SW480 (cell line): Measurements from ENCODE around the gene DDX1.

Source experiments
- DNase-seq: peaks from one replicate; pipeline ENCODE4 v3.0.0-alpha.2; 2016; ENCODE audit warnings: low spot score

The DDX1 gene

DNA sequence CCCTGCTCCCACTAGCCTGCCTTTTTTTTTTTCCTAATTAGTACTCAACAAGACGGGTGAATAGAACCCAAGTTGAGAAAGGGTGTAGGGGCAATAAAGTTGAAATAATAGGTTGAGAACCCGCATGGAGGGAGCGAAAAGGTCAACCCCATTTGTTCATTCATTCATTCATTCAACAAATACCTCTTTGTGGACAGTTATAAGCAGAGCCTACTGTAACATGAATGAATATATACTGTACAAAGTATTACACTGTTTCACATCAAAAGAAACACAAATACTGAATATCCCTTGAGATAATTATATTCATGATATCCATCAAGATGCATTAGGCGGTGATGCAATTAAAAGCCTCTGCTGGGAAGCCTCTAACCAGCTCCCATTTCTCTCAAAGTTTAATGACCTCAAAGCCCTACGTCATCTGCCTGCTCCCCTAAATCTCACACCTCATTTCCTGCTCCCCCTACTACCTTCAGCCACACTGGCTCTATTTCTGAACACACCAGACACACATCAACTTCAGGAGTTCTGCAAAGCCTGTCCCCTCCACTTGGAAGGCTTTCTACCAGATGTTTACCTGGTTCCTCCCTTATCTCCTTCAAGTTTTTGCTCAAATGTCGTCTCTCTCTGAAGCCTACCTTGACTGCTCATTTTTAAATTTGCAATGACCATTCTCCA lies 29.2 kb upstream of the DDX1 start:
- no peak for DNase-seq

DNA sequence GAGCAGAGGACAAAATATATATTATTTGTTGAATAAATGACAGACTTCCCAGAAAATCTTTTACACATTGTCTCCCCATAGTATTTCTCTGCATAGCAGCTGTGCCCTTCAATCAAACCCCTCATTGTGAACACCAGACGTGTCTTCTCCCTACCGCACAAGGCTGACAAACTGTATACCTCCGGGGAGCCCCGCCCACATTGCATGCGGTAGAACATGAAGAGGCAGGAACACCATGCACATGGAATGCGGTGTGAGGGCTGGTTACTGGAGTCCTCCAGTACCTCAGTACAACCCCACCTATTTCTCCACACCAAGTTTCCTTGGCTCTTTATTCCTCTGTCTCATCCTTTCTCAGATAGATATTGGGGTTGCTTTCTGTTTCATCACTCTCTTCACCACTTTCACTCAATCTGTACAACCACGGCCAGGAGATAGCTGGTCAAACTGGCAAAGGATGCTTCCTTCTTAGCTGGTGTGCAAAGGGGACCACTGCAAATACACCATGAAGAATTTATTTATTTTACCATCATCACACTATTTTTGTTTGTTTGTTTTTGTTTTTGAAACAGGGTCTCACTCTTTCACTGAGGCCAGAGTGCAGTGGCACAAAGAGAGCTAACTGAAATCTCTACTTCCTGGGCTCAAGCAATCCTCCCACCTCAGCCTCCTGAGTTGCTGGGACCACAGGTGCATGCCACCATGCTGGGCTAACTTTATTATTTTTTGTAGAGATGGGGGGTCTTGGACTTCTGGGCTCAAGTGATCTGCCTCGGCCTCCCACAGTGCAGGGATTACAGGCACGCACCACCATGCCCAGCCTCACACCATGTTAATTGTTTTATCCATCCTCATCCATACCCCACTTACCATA lies 28.2 kb upstream of the DDX1 start:
- DNase-seq = peak; percentile 15

DNA sequence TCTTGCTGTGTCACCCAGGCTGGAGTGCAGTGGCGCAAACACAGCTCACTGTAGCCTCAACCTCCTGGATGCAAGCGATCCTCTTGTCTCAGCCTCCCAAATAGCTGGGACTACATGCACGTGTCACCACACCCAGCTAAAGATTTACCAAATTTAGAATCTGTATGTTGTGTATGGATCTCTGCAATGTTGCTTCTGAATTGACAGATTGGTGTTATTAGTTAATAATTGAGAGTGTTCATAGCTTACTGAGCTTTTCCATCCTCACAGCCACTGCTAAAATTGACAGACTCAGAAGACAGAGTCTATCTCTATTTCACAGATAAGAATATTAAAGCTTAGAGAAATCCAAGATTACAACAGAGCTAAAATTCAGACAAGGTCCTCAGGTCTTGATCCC lies 26.3 kb upstream of the DDX1 start:
- DNase-seq = no peak

DNA sequence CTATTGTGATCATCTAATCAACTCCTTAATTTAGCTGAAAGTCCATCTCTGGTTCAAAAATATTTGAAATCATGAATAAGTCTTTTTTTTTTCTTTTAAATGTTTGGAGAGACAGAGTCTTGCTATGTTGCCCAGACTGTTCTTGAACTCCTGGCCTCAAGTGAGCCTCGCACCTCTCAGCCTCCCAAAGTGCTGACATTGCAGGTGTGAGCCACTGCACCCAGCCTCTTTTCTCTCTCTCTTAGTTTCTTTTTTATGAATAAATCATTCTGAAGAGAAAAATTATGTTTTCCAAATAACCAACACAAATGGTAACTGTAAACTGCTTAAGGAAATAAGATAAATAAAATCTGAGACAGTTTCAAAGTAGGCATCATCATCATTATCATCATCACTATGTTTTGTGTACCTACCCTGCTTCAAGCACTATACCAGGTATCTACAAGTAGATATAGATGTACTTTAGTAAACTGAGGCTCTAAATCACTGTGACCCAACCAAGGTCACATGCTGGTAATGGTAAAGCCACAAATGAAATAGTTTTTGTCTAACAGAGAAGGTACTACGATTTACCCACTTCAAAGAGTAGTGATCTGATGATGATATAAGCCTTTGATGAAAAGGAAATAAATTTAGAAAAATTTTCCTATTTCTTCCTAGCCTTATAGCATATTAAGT lies 25.5 kb upstream of the DDX1 start:
- no peak for DNase-seq

DNA sequence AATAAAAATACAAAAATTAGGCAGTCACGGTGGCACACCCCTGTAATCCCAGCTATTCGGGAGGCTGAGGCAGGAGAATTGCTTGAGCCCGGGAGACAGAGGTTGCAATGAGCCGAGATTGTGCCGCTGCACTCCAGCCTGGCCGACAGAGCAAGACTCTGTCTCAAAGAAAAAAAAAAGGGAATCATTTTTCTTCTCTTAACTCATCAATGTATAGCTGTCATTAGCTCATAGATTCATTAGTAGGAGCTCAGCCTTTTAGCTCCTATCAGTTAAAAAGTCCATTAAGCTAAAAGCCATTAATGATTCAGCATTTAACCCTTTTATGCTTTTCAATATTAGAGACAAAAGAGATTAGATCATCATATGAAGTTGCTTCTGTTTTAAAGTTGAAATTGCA lies 24.8 kb upstream of the DDX1 start:
- DNase-seq = no peak

DNA sequence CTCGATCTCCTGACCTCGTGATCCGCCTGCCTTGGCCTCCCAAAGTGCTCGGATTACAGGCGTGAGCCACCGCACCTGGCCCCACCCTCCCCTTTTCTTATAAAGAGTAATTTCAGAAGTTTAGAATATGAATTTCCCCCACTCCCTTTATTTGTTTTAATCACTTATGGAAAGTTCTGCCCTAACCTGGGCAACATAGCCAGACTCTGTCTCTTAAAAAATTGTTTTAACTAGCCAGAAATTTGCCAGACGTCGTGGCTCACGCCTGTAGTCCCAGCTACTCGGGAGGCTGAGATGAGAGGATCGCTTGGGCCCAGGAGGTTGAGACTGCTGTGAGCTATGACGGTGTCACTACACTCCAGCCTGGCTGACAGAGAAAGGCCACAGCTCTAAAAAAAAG lies 22.8 kb upstream of the DDX1 start:
- no peak for DNase-seq

DNA sequence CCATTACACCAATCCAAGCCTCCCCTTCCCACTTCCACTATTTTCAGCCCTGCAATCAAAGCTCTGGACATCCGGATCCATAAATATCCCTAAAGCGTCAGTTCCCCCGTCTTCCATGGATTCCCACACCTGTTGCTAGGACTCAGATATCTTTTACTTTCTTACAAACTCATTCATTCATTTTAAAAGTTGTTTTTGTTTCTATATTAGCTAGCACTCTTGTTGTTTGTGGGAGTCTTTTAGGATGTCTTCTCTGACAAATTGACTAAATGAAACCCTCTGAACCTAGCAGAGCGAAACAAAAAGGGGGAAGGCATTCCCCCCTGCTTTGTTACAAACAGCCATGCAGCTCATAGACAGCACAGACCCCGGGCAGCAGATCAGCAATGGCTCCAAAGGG lies 21.6 kb upstream of the DDX1 start:
- DNase-seq = no peak

DNA sequence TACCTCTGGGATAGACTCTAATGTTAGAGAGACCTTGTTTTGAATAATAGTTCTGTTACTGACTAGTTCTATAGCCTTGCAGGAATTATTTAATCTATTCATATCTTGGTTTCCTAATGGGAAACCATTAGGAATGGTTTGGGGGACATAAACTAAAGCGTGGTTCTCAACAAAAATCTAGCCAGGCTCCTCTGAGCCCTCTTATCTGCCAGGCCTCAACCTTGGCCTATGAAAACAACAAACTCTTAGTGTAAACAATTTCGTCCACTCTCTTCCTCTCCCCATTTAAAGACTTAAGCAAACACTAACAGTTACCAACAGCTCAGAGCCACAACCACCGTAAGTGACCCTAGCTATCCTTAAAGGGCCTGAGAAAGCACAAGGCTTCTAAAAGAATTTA lies 19.9 kb upstream of the DDX1 start:
- no peak for DNase-seq

DNA sequence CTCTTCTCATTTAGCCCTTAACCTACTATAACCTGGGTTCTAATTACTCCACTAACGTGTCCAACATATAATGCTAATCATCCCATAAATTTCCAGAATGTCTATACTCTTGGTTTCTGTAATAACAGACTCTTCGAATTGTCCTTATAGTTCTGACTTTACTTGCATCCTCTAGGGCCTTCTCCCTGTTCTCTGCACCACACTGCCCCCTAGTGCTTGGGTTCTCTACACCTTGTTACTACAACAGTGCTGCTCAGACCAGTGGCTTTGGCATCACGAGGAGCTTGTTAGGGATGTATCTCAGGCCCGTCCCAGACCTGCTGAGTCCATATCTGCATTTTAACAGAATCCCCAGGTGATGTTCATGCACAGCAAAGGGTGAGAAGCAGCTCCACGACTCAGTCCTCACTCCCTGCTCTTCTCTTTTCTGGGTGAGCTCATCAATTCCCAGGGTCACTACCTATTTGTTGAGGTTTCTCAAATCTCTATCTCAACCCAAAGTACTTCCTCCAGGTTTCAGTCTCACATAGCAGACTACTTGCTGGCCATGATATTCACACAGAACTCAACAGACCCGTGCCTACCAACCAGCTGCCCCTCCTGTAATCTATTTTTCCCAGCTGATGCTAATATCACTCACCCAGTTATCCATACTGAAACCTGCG lies 14.5 kb upstream of the DDX1 start:
- peak; percentile 74 for DNase-seq

DNA sequence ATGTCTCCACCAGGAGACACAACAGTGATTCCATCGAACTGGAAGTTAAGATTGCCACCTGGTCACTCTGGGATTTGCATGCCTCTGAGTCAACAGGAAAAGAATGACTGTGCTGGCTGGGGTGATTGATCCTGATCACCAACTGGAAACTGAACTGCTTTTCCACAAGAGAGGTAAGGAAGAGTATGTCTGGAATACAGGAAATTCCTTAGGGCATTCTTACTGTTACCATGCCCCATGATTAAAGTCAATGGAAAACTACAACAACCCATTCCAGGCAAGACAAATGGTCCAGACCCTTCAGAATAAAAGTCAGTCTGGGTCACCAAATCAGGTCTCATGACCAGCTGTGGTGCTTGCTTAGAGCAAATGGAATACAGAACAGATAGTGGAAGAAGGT lies 12.0 kb upstream of the DDX1 start:
- peak; percentile 10 for DNase-seq

DNA sequence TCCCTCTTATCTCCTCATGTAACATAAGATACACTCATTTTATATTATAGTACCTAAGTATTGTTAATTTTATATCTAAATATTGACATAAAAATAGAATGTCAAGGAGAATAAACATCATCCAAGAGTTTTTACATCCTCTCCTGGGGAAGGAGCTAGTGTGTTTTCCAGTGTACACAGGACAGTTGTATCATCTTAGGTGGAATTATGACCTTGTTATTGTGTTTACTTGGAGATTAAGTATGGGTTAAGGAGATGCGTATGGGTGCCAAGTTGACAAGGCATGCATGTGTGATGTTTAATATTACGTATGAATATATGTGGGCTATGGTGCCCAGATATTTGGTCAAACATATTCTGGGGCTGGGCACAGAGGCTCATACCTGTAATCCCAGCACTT lies 11.2 kb upstream of the DDX1 start:
- no peak for DNase-seq

DNA sequence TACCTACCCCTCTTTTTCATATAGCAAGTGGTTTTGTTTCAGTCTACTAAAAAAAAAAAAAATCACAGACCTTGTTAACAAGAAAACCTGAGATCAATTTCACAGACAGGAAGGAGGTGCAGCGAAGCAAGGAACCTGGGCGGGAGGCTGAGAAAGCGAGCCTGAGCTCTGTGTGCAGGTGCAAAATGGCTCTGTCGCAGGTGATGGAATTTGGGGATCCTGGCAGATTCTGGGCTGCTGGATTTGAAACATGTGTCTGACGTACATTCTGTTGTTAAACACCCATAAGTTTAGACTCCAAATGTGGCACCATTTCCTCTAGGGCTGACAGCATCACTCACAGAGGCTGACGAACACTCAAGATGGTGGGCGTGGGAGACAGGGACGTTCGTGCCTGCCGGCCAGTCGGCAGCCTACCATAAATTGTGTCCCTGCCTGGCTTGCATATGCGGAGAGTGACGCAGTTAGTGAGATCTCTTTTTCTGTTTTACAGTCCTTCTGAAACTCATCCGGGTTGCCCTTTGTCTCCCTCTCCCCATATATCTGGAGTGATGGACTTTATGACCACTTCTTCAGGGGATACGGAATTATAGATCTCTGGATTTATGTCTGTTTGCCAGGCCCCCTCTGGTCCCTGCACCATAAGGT lies 8.8 kb upstream of the DDX1 start:
- no peak for DNase-seq

DNA sequence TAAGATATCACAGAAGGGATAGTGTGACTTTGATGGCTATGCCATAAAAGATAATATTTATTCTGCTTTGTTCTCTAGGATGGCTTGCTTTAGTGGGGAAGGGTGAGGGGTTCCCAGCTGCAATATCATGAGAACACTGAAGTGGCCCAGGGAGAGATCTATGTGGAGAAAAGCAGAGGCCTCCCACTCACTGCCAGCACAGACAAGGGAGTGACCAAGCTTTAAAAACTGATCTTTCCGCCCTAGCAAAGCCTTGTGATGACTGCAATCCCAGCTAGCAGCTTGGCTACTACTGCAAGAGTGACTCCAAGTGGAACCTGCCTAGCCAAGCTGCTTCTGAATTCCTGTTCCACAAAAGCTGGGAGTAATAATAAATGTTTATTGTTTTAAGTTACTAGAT lies 7.8 kb upstream of the DDX1 start:
- no peak for DNase-seq

DNA sequence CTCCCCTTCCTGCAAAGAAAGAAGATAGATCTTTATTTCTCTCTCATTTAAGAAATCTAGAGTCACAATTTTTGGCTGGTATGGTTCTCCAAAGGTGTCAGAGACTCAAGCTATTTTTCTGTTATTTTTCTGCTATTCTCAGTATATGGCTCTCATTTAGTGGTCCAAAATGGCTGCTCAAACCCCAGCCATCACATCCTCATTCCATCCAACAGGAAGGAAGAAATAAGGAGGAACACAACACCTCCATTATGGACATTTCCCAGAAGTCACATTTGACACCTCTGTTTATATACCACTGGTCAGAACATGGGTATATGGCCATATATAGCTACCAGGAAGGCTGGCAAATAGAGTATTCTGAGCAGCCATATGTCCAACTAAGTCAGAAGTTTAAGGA lies 7.4 kb upstream of the DDX1 start:
- no peak for DNase-seq

DNA sequence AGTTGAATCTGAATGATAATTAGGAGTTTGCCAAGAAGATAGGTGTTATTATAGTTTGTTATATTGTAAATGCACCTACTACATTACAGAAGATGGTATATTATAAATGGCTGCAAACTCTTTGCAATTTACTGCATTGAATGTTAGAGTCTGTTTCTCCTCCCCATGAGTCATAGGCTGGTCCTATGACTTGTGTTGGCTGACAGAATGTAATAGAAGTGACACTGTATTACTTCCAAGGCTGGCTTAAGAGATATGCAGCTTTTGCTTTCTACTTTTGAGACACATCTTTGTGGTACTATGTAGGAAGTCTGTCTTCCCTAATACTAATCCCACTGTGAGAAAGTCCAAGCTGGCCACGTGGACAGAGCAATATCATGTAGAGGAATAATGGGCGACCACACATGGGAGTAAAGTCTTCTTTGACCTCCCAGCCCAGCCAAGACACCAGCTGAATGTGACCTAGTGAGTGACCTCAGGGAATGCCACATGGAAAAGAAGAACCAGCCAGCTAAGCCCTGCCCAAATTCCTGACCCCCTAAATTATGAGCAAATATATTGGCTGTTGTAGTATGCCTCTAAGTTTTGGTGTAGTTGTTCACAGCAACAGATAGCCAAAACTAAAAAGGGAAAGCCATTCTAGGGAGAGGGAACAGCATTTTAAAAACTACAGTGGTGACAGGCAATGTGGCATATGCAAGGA lies 6.8 kb upstream of the DDX1 start:
- DNase-seq = no peak

DNA sequence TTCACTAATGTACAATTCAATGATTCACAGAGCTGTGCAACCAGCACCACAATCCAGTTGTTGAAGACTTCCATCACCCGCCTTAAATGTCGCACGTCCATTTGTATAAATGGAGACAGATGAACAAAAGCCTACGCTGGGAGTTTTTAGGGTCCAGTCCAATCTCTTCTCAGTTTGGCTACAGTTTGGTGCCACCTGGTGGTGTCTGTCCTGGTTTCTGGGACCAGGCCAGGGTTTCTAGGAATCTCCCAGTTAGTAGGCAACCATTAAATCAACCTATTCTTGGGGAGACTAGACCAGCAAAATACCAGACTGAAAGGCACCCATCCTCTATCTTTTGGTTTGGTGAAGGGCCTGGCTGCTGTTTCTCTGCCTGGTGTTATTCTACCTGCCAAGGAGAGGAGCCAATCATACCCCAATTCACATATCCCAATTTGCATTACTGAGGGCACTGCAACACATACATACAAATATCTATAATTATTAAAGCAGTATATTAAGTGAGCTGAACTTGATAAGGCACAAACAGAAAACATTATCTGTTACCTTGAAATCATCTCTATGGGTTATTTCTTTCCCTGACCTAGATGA lies 3.2 kb upstream of the DDX1 start:
- peak; percentile 60 for DNase-seq

DNA sequence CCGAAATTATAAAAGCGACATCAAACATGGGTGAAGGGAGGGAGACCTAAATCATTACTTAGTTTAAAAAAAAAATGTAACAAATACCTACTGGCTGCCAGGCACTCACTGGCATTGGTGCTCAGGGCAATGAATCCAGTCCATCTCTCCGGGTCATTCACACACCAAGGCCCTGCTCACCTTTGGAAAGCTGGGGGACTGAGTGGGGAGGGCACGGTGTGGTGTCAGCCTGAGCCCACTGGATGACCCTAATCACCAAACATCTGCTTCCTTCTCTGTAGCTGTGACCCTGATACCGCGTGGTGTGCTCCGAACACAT lies 336 bp upstream of the DDX1 start:
- no peak for DNase-seq

DNA sequence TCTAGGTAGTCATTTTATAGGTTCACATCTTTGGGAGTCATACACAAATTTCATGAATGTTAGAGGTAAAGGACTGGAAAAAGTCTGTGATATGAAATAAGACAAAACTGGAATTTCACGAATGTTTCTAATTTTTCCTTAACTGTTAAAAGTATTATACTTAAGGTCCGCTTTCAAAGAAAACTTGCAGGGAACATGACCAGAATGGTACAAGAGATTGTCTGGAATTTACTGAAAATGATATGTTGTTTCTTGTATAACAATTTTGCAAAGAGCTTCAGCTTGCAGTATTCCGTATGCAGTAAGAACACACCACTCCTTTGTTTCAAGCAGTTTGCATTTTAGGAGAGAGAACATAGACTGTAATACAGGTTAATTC lies 1.6 kb downstream of the DDX1 start:
- DNase-seq = no peak

DNA sequence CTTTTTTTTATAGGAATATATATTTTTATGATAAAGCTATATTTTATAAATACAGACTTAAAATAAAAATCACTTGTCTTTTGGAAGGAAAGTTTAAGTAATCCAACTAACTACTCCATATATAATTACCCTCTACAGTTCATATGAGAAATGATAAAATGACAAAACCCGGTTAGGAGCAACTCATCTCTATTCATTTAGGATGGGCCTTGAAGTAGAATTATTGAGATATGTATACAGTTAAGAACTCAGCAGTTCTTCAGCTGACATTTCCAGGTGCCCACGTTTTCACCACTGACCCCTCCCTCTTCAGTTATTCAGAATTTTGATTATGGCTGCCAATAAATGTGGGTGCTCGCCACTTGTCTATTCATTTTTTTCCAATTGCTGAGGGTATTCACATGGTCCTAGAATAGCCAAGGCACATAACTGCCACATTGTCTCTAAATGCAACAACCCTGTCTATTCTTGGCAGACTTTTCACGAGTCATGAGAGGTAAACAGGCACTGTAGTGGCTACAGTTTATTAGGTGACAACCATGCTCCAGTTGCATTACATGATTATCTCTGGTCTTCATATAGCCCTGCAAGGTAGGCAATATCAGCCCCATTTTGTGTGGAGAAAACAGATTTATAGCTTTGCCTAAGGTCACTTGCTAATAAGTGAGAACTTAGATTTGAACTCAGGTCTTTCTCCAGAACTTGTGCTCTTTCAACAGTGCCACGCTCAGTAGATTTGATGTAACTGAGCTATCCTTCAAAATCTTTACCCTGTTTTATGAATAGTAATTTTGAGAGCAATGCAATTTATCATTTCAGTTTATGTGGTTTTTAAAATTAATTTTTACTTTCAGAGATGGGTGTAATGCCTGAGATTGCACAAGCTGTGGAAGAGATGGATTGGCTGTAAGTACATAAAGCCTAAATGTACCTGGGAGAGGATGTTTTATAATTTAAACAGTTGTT lies 2.9 kb downstream of the DDX1 start:
- no peak for DNase-seq

DNA sequence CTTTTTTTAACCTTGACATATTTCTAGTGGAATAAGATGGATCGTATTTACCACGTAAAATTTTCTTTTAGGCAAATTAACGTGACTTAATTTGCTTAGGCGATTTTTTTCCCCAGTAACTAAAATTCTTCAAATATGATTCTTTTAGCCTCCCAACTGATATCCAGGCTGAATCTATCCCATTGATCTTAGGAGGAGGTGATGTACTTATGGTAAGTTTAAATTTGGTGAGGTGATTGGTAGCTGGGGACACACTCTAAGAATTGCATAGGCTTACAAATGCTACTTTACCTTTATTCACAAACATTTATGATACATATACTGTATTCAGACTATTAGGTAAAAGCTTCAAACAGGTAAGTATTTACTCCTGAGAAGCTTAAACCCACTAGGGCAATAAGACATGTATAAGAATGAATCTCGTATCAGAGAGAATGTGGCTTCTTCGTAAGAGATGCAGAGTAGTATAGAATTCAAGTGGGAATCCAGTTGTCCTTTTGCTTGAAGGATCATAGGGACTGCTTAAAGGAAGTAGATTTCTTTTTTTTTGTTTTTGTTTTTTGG lies 3.8 kb downstream of the DDX1 start:
- no peak for DNase-seq
